Right lobe of liver (tissue), 4 donors: Measurements from ENCODE around the gene CCNL1.

Source experiments
- POLR2A ChIP-seq: fragments of 450-650 bp; IDR thresholded peaks from one replicate; pipeline ENCODE4 v1.6.1; 2017; ENCODE audit warnings: antibody characterized with exemption, mild to moderate bottlenecking
- TF ChIP-seq, protein P1 (sequence below), 4 donors: fragments of 200-600 bp in 3 of 4; fragments of 450-650 bp in 1 of 4; IDR thresholded peaks; one replicate each; pipeline versions ENCODE4 v1.5.1 to v1.8.0; 2016 to 2022; ENCODE audit warnings: antibody characterized with exemption in 4 of 4, mild to moderate bottlenecking in 2 of 4
- donor health status: DM: no; HTN: no; CAD: no.
- donor health status: DM: no; HTN: no; CAD: no.
- donor health status: DM: no; HTN: yes; CAD: no.

- TF ChIP-seq, protein P1, sequence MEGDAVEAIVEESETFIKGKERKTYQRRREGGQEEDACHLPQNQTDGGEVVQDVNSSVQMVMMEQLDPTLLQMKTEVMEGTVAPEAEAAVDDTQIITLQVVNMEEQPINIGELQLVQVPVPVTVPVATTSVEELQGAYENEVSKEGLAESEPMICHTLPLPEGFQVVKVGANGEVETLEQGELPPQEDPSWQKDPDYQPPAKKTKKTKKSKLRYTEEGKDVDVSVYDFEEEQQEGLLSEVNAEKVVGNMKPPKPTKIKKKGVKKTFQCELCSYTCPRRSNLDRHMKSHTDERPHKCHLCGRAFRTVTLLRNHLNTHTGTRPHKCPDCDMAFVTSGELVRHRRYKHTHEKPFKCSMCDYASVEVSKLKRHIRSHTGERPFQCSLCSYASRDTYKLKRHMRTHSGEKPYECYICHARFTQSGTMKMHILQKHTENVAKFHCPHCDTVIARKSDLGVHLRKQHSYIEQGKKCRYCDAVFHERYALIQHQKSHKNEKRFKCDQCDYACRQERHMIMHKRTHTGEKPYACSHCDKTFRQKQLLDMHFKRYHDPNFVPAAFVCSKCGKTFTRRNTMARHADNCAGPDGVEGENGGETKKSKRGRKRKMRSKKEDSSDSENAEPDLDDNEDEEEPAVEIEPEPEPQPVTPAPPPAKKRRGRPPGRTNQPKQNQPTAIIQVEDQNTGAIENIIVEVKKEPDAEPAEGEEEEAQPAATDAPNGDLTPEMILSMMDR (IDR thresholded peaks at IDR 0.05) = no peak
- no peak for TF ChIP-seq POLR2A
These were observed 28.1 kb downstream of the CCNL1 start for GRCh38 chr3:157131861-157132260.
